Vagina (tissue), 2 donors: ENCODE results near the gene FAM171A1. TPM values are rescaled to one million over a fixed set of nuclear protein-coding genes. Genes with fewer than 3 reads are reported as not detected.

Experiments used
- DNase-seq, 2 donors: peaks; one replicate each; pipeline ENCODE4 v3.0.0-alpha.2; 2017; ENCODE audit errors: extremely low spot score in 2 of 2
- H3K27ac ChIP-seq: fragments of 200-600 bp; sonication (generic); one replicate; pipeline ENCODE4 v1.5.1; 2019
- H3K27me3 ChIP-seq: fragments of 200-600 bp; sonication (generic); one replicate; pipeline ENCODE4 v1.5.1; 2019
- H3K36me3 ChIP-seq, 2 donors: fragments of 200-600 bp; sonication (generic); one replicate each; pipeline ENCODE4 v1.5.1; 2017 to 2019
- H3K4me1 ChIP-seq: fragments of 200-600 bp; sonication (generic); one replicate; pipeline ENCODE4 v1.5.1; 2019
- H3K4me3 ChIP-seq, 2 donors: fragments of 200-600 bp; sonication (generic); 1 replicate in 1 of 2; 2 replicates in 1 of 2; pipeline ENCODE4 v1.5.1; 2016 to 2019
- H3K9me3 ChIP-seq: fragments of 200-600 bp; sonication (generic); one replicate; pipeline ENCODE4 v1.5.1; 2019
- CTCF ChIP-seq, 3 experiments: fragments of 450-650 bp in 2 of 3; fragments of 200-600 bp in 1 of 3; sonication (generic) in 1 of 3; IDR thresholded peaks; one replicate each; pipeline ENCODE4 v1.5.1; 2017 to 2019; ENCODE audit warnings: antibody characterized with exemption in 3 of 3, mild to moderate bottlenecking in 2 of 3, moderate library complexity in 2 of 3
- POLR2A ChIP-seq, 2 donors: fragments of 450-650 bp; IDR thresholded peaks; one replicate each; pipeline ENCODE4 v1.6.1; 2017; ENCODE audit warnings: antibody characterized with exemption in 2 of 2, mild to moderate bottlenecking in 2 of 2, moderate library complexity in 2 of 2
- POLR2AphosphoS5 ChIP-seq, 2 donors: sonication (generic); formaldehyde crosslinking; IDR thresholded peaks; one replicate each; pipeline ENCODE4 v1.9.0; 2017; ENCODE audit warnings: antibody characterized with exemption in 2 of 2, mild to moderate bottlenecking in 2 of 2, low read depth in 1 of 2; ENCODE audit not compliant: insufficient read depth in 1 of 2
- intact Hi-C: fragments of 100-400 bp; cut with DNase I; formaldehyde crosslinking; loops from one replicate; pipeline ENCODE4 v1.15.1; 2023
- total RNA-seq: library from RNA; depleted of rRNA; stranded (reverse); fragments of >200 nt; gene quantifications from one replicate; pipeline ENCODE4 v1.2.3, GENCODE V29; 2016

The FAM171A1 gene
- total RNA-seq, 1 donor from 2014 or later: 8.6 TPM

- Histone ChIP-seq H3K27ac (no peak overlapping the region), H3K9me3 (no peaks in the 10 kb centered on the region), H3K27me3 (no peaks in the 10 kb centered on the region), H3K36me3 (no peaks in the 10 kb centered on the region), H3K4me3 (peak overlapping the region; percentile 26 to 43), H3K4me1 (peaks cover 27% of the 10 kb centered on the region)
- intact Hi-C loops: no loop called here
- no peak for DNase-seq
- TF ChIP-seq CTCF (IDR thresholded peaks at IDR 0.05): no peak
- no peak for TF ChIP-seq POLR2AphosphoS5 (IDR thresholded peaks at IDR 0.05; ENCODE audit: insufficient read depth in 1 of 2, low read depth in 1 of 2)
- no peak for TF ChIP-seq POLR2A (IDR thresholded peaks at IDR 0.05)
Observed at GRCh38 chr10:15349112-15349511, 22.0 kb downstream of the FAM171A1 start.

GRCh38 chr10:15348579-15348978 is 22.5 kb downstream of the FAM171A1 start:
- Histone ChIP-seq H3K4me1 (peaks cover 27% of the 10 kb centered on the region), H3K27me3 (no peaks in the 10 kb centered on the region), H3K27ac (no peak overlapping the region), H3K36me3 (no peaks in the 10 kb centered on the region), H3K4me3 (peak overlapping the region; percentile 26 to 43), H3K9me3 (no peaks in the 10 kb centered on the region)
- DNase-seq: no peak
- intact Hi-C loops: no loop called here
- no peak for TF ChIP-seq POLR2A (IDR thresholded peaks at IDR 0.05)
- no peak for TF ChIP-seq POLR2AphosphoS5 (IDR thresholded peaks at IDR 0.05; ENCODE audit: insufficient read depth in 1 of 2, low read depth in 1 of 2)
- no peak for TF ChIP-seq CTCF (IDR thresholded peaks at IDR 0.05)

- peak overlapping the region in 1 of 2 donors; percentile 2 for H3K4me3 ChIP-seq
- H3K4me1 ChIP-seq: peaks cover 27% of the 10 kb centered on the region
- TF ChIP-seq POLR2A (IDR thresholded peaks at IDR 0.05): no peak
- no peak for TF ChIP-seq POLR2AphosphoS5 (IDR thresholded peaks at IDR 0.05; ENCODE audit: insufficient read depth in 1 of 2, low read depth in 1 of 2)
- no peak for TF ChIP-seq CTCF (IDR thresholded peaks at IDR 0.05)
- no peak for DNase-seq
- H3K27ac ChIP-seq: no peak overlapping the region
- intact Hi-C loops: no loop called here
- no peaks in the 10 kb centered on the region for H3K36me3 ChIP-seq
- no peaks in the 10 kb centered on the region for H3K27me3 ChIP-seq
- H3K9me3 ChIP-seq: no peaks in the 10 kb centered on the region
Observed at GRCh38 chr10:15347150-15347549, 23.9 kb downstream of the FAM171A1 start.

- peak overlapping the region in 1 of 2 donors; percentile 2 for H3K4me3 ChIP-seq
- no peaks in the 10 kb centered on the region for H3K9me3 ChIP-seq
- no peaks in the 10 kb centered on the region for H3K27me3 ChIP-seq
- peaks cover 27% of the 10 kb centered on the region for H3K4me1 ChIP-seq
- TF ChIP-seq POLR2AphosphoS5 (IDR thresholded peaks at IDR 0.05; ENCODE audit: insufficient read depth in 1 of 2, low read depth in 1 of 2): no peak
- TF ChIP-seq POLR2A (IDR thresholded peaks at IDR 0.05): no peak
- no peak for TF ChIP-seq CTCF (IDR thresholded peaks at IDR 0.05)
- intact Hi-C loops: no loop called here
- H3K27ac ChIP-seq: peak overlapping the region; percentile 1
- H3K36me3 ChIP-seq: no peaks in the 10 kb centered on the region
- no peak for DNase-seq
Observed at GRCh38 chr10:15346440-15347141, 24.5 kb downstream of the FAM171A1 start.

- Histone ChIP-seq H3K4me1 (peaks cover 27% of the 10 kb centered on the region), H3K4me3 (no peak overlapping the region), H3K36me3 (no peaks in the 10 kb centered on the region), H3K27ac (no peak overlapping the region), H3K27me3 (no peaks in the 10 kb centered on the region), H3K9me3 (no peaks in the 10 kb centered on the region)
- DNase-seq: no peak
- no peak for TF ChIP-seq POLR2AphosphoS5 (IDR thresholded peaks at IDR 0.05; ENCODE audit: insufficient read depth in 1 of 2, low read depth in 1 of 2)
- TF ChIP-seq POLR2A (IDR thresholded peaks at IDR 0.05): no peak
- TF ChIP-seq CTCF (IDR thresholded peaks at IDR 0.05): no peak
- intact Hi-C loops: no loop called here
Observed at GRCh38 chr10:15345450-15345849, 25.6 kb downstream of the FAM171A1 start.
